HG02938 (cell line): ENCODE data around the gene TAS1R1.
A peak's percentile ranks its signal among the peaks of the same experiment; 100 is the strongest.
"Not testable (repeated sequence)": the region's sequence is repeated elsewhere in the genome, so short reads cannot be mapped to it uniquely, and the experiment has no call there.

Experiments used
- ATAC-seq: cut with Tn5 transposase; IDR thresholded peaks from one replicate; pipeline ENCODE4 v1.9.1; 2021; ENCODE audit warnings: mild to moderate bottlenecking, moderate library complexity; ENCODE audit not compliant: unreplicated experiment

TAS1R1 gene

DNA sequence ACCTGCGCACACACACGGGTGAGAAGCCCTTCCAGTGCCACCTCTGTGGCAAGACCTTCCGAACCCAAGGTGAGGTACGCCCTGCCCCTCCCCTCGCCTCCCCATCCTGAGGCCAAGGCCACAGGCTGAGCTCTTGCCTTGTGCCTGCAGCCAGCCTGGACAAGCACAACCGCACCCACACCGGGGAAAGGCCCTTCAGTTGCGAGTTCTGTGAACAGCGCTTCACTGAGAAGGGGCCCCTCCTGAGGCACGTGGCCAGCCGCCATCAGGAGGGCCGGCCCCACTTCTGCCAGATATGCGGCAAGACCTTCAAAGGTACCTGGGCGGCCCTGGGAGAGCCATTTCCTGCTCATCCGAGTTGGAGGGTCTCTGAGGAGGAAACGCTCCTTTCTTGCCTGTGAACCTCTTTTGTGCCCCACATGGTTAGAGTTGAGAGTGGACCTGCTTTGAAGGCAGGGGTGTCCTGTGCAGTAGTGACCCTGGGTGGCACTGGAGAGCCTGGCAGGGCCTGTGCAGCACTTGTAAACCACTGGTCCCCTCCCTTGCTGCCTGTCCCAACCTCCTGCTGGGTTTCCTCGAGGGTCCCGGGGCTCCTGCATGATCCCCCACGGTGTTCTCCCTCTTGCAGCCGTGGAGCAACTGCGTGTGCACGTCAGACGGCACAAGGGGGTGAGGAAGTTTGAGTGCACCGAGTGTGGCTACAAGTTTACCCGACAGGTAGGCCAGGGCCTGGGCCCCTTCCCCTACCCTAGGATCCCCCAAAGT, 33.2 kb downstream of the TAS1R1 start:
- no peak for ATAC-seq

DNA sequence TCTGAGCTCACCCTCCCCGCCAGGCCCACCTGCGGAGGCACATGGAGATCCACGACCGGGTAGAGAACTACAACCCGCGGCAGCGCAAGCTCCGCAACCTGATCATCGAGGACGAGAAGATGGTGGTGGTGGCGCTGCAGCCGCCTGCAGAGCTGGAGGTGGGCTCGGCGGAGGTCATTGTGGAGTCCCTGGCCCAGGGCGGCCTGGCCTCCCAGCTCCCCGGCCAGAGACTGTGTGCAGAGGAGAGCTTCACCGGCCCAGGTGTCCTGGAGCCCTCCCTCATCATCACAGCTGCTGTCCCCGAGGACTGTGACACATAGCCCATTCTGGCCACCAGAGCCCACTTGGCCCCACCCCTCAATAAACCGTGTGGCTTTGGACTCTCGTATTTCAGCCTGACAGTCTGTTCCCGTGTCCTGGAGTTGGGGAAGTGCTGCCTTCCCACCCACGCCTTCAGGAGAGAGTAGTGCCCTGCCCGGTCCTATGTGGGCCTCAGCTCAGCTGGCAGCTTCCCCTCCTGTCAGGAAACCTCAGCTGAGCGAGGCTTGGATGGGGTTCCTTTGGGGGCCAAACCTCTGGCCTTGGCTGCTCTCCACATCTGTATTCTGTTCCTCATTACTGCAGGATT, 33.9 kb downstream of the TAS1R1 start:
- no peak for ATAC-seq

DNA sequence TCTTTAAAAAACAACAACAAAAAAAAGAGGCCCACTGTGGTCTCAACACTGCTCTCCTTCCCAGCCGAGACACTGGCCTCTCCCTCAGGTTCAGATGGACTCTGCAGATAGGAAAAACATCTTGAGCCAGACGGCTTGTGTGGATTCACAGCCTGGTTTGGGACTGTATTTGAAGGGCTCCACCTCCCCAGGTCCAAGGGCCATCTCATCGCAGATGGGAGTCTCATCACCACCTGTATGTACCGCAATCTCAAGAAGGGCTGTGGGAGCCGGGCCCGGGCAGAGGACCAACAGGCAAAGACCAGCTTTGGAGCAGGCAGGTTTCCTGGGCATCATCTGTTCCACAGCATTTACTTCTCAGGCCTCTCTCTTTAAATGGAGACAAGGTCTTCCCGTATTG, 34.9 kb downstream of the TAS1R1 start:
- ATAC-seq = no peak

DNA sequence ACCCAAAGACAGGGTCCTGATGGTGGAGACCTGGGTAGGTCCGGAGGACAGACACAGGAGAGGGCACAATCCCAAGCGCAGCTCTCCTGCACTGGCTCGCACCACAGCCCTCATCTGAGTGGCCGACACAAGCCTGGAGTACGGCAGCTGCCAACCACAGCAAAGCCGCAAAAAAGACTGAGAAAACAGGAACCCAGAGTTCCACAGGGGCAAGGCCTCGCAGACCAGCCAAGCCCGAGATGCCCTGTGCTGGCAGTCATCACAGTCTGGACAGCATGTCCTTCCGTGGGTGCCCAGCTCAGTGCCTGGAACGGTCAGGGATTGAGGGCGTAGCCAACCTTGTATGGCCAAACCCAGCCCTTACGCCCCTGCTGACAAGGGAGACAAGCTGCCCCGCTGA, 36.1 kb downstream of the TAS1R1 start:
- ATAC-seq = no peak

DNA sequence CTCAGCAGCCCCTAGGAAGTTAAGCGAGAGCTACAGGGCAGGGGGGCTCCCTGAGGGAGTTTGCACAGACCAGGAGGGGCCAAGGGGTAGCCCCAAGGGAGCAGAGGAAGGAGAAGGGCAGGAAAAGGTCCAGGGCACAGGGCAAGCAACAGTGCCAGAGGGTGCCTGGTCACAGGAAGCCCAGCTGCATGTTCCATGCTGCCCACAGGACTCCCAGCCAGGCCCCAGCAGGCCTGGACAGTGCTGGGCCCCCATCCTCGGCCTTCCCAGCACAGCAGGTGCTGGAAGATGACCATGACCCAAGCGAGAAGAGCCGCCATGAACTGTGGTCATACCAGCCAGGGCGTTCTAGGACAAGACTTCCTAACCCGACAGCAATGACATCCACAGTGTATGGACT, 36.5 kb downstream of the TAS1R1 start:
- ATAC-seq = no peak

DNA sequence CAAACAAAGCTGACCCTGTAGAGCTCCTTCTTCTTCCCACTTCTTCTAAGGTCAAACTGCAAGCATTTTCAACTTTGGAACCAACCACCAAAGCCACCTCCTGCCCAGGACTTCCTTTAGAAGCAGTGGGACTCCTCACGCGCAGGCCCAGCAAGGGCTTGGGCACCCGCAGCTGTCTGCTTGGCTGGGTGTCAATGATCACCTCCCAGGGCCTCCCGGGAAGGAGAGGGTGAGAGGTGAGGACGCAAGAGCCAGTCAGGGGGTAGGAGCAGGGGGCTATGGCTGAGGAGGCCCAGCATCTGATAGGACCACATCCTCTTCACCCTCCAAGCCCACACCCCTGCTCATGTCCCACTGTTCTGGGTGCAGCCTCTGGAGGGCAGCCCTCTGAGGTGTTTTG, 37.3 kb downstream of the TAS1R1 start:
- no peak for ATAC-seq

DNA sequence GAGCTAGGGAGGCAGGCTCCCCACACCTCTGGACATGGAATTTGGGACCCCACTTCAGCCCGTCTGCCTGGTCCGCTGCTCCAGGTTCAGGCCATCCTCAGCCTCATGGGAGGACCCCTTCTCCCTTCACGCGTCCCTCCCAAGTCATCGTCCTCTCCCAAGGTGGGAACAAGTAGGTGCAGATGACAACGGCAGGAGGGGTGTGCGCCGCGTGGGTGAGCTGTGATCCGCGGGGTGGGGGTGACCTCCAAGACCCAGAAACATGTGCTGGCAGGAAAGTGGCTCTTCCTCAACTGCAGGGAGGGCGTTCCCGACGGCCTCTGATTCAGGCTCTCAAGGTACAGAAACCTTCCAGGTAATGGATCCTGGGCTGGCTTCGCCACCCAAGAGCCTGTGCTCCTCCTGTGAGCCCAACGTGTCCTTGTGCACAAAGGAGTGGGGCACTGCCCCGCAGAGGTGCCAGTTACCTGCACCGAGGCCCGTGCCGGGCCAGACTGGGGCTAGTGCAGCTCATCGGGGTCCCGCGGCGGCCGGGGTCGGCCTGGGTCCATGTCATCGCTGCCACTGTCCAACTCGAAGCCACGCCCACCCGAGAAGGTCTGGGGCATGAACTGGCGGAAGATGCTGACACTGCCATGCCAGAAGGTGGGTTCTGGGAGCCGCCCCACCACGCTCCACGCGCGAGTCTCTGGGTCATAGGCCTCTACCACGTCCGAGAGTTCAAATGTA, 37.9 kb downstream of the TAS1R1 start:
- no peak for ATAC-seq

DNA sequence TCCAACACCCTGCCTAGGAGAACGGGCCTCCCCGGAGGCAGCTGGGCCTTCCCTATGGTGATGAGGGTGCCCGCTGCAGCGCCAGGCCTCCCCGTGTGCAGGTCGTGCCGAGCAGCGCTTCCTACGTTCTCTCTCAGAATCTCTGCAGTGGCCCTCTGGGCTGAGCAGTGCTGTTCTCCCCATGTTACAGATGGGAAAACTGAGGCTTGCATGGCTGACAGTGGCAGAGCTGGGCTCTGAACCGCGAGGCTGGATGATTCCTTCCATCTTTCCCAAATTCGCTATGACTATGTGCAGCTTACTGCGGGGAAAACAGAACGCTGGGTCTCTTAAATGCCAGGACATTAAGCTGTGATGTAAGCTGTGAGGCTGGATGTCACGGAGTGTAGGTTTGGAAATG, 38.7 kb downstream of the TAS1R1 start:
- no peak for ATAC-seq

DNA sequence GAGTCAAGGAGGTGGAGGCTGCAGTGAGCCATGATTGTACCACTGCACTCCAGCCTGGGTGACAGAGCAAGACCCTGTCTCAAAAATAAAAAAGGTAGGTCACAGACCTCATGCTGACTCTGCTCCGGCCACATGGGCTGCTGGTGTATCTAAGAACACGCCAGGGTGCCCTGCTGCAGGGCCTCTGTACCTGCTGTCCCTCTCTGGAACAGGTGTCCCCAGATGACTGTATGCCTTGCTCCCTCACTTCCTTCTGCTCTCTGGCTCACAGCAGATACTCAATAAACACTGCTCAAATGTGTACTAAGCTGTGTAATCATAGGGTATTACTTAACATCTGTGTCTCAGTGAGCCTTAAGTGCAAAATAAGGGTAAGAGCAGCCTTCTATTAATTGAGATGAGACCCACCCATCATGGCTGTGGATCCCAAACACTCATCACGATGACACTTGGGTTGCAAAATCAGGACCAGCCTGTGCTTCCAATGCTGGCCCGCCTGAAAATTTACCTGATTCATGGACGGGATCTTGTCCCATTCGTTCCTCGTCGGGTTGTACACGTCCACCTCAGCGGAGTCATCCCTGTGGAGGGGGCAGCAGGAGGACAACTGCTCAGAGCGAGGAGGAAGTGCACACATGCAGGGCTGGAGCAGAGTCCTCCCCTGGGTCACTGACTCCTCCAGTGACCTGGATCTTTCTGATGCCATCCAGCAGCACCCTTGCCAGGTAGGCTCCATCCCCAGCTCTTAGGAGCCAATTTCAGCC, 40.1 kb downstream of the TAS1R1 start:
- ATAC-seq = no peak

DNA sequence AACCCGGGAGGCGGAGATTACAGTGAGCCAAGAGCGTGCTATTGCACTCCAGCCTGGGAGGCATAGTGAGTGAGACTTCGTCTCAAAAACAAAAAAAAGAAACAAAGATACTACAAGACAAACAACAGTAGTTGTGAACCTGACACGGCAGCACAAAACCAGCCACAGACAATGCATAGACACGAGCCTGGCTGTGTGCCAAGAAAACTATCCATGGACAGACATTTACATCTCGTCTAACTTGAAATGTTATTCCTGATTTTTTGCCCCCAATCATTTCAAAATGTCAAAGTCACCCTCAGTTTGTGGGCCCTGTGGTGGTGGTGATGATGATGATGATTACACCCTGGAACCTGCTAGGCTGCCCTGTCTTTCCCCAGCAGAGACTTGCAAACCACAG, 41.2 kb downstream of the TAS1R1 start:
- no peak for ATAC-seq

DNA sequence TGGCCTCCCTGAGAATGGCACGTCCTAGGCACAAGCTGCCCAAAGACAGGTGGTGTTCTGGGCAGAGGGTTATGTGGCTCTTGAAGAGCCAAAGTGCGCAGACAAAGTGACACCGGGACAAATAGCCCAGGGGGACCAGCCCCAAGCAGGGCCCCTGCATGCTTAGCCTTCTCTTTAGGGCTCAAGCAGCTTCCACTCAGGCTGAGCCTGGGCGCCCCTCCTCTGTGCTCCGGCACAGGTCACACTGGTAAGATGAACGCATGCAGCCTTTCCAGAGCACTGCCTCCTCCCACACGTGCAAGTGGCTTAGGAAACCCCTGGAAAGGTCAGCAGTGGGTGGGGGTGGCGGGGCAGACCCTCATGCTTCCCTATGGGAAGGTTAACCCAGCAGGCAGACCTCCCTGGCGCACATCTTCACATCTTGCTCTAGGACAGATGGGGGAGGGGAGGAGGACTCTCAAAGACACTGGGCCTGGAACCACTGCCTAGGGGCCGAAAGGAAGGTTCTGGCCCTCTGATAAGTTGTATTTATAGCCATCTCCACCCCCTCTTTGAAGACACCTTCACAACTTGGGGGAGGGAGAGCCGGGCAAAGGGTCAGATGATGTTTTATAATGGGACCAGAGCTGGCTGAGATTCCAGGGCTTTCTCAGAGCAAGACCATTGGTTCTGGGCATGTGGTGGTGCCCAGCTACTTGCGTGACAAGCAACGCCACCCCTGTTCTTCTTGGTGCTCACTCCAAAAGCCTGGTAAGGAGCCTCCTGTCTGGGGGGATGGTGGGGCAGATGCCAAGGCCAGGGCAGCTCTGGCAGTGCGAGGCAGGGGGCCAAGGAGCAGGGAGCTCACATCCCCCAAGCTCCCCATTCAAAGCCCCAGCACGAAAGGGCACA, 42.0 kb downstream of the TAS1R1 start:
- no peak for ATAC-seq

DNA sequence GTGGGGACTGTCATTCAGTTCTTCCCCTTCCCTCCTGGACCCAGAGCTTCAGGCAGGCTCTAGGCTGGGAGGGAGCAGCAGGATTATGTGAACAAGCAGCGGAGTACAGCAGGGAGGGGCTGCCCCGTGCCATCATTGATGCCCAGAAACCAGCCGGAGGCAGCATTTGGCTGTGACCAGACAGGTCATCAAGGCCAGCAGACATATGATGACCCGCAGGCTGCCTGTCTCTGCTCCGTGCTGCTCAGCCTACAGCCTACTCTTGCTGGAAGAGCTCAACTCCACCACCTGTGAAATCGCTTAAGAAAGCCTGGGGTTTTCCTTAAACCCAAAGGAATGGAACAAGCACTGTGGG, 42.6 kb downstream of the TAS1R1 start:
- ATAC-seq = no peak

DNA sequence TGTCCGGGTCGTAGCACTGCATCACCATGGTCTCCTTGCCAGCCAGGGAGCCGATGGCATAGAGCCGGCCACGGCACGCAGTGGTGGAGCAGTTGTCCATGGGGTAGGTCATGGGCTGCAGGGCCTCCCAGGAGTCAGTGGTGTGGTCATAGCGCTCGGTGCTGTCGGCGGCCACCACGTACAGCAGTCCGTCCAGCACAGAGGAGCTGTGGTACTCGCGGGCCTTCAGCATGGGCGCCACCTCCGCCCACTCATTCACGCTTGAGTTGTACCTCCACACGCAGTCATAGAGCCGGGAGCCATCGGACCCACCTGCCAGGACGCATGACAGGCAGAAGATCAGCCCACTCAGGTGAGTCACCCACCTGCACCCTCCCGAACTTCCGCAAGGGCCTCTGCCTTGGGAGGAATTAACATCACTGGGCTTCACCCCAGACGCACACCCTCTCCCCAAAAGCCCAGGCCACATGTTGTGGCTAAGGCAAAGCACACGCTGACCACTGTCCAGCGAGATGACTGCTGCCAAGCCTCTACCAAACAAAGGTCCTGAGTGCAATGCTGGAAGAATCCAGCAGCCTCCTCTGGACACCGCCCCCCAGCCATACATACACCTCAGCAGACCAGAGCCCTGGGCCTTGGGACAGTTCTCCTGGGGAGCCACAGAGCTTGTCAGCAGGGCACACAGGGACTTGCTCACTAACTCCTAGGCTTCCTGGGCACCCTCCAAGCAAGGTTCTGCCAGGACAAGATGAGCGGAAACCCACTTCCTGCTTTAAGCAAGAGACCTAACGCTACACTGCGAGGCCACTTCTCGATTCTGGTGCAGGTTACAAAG, 44.3 kb downstream of the TAS1R1 start:
- no peak for ATAC-seq

DNA sequence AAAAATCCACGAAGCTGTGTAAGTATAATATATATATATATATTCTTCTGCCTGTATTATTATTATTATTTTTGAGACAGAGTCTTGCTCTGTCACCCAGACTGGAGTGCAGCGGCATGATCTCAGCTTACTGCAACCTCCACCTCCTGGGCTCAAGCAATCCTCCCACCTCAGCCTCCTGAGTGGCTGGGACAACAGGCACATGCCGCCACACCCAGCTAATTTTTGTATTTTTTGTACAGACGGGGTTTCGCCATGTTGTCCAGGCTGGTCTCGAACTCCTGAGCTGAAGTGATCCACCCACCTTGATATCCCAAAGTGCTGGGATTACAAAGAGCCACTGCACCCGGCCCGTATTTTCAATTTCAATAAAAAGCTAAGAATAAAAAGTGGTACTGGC, 44.9 kb downstream of the TAS1R1 start:
- ATAC-seq = not testable (repeated sequence)

DNA sequence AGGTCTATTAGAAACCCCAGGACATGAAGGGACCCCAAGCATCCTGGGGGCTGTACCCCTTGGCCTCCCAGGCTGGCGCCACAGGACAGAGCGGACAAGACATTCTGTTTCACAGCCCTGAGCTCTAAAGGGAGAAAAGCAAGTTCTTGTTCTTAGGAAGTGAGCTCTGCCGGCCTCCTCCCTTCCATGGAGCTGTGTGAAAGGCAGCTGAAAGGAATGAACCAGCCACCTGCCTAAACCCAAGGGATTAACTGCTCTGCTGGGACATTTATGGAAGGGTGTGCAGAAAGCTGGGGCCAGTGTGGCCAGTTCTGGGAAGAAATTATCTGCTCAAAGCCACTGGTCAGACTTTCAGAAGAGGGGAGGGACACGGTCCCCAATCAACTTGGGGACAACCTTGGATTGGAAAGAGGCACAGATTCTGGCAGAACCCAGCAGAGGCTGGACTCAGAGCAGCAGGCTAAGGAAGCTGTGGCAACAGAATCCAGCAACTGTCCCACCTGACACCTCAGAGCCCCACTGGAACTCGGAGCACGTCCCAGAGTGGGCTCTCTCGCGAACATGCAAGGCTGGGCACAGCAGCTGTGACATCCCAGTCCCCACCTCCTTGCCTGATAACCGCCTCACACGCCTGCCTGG, 45.4 kb downstream of the TAS1R1 start:
- ATAC-seq = no peak

DNA sequence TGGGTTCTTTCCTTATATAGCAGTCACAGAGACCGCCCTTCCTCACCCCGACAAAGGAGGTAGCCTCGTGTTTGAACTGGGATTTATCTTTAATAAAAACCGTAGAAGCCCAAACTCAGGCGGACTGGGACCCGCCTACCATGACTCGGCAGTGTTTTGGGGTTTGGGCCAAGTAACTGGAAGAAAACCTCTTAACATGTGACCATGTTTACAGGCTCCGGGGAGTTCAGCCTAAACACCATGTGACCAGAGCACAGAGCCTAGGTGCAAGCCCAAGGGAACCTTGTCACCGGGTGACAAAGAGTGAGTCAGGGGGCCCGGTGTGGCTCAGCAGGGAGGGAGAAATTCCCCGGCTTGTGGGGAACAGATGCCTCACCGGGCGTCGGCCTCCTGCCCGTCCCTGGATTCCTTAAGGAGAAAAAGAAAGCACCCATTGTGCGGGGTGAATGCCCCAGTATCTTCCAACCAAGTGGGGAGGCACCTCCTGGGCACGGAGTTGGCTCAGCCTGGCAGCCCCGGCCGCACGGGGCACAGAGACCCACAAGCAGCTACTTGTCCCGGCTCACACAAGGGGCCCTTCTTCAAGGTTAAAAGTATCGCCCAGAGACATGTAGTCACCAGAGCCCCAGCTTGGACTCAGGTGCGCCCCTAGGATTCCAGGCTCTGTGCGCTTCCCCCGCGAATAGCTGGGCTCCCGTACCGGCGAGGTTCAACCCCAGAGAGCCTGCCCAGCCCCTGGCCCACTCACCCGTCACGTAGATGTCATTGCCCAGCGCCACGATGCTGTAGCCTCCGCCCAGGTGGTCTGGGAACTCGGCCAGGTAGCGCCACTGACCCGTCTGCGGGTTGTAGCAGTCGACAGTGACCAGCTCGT, 46.2 kb downstream of the TAS1R1 start:
- peak; percentile 26 for ATAC-seq

DNA sequence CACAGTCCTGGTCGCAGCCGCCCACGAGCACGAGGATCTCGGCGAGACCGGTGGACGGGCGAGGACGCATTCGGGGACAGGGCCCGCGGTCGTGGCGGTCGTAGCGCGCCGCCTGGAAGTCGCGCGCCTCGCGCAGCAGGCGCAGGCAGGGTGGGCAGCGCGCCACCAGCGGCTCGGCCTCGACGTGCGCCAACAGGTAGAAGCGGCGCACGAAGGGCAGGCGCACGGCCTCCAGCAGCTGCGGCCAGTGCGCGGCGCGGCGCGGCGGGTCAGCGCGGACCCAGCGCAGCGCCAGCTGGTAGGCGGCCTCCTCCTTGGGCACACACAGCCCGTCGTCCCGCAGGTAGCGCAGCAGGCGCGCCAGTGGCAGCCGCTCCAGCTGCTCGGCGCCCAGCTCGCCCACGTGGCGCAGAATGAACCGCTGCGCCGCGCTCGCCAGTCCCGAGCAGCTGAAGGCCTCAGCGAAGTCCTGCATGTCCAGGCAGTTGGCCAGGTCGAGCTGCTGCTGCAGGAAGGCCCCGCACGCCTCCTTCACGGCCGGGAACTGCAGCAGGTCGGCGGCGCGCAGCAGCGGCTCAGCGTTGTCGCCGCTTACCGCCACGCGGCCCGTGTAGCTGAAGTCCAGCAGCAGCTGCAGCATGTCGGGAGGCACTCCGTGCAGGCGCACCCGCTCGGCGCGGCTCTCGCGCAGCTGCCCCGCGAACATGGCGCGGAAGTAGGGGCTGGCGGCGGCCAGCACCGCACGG, 47.0 kb downstream of the TAS1R1 start:
- peak; percentile 34 for ATAC-seq
